HEK293 (cell line): ENCODE data around the gene PTPRN2.

ENCODE experiments used
- CTCF ChIA-PET: fragments of 350-600 bp; formaldehyde crosslinking; extraction: SDS; loops from one replicate; lab custom pipeline; 2021; ENCODE audit warnings: antibody characterized with exemption; lab: Yijun Ruan, JAX
- POLR2A ChIA-PET: fragments of 300-600 bp; formaldehyde crosslinking; extraction: SDS; loops from one replicate; lab custom pipeline; 2020; ENCODE audit warnings: antibody characterized with exemption, inconsistent platforms; lab: Yijun Ruan, JAX
- H3K27ac ChIP-seq: fragments of 200-500 bp; sonication (Bioruptor generic); 2 replicates; pipeline ENCODE4 v1.5.1; 2014; ENCODE audit warnings: low read depth, low read length, control low read depth, inconsistent platforms; ENCODE audit errors: extremely low read depth
- H3K36me3 ChIP-seq, 2 experiments: fragments of 200-500 bp in 1 of 2; sonication (Bioruptor generic) in 1 of 2; 1 replicate in 1 of 2; 2 replicates in 1 of 2; pipeline ENCODE4 v1.5.1; 2014 to 2017; ENCODE audit warnings: inconsistent platforms in 2 of 2, low read length in 2 of 2; ENCODE audit not compliant: control insufficient read depth in 2 of 2, insufficient read depth in 1 of 2
- H3K4me1 ChIP-seq: fragments of 200-500 bp; sonication (Bioruptor generic); 2 replicates; pipeline ENCODE4 v1.5.1; 2014; ENCODE audit warnings: mild to moderate bottlenecking, low read length, inconsistent platforms; ENCODE audit not compliant: control insufficient read depth, insufficient read depth
- H3K4me3 ChIP-seq: 2 replicates; pipeline ENCODE4 v1.5.1; 2011; ENCODE audit warnings: low read depth, mild to moderate bottlenecking, control low read depth, low read length, moderate library complexity
- H3K9me3 ChIP-seq: fragments of 200-500 bp; sonication (Bioruptor generic); 2 replicates; pipeline ENCODE4 v1.5.1; 2014; ENCODE audit warnings: low read depth, low read length, inconsistent platforms; ENCODE audit not compliant: control insufficient read depth, insufficient read depth
- EGR2 ChIP-seq: fragments of 450-650 bp; formaldehyde crosslinking; IDR thresholded peaks from 2 replicates; pipeline ENCODE4 v1.5.1; 2016; ENCODE audit warnings: low read depth, missing biosample characterization, missing genetic modification characterization
- HOXC10 ChIP-seq: sonication (generic); formaldehyde crosslinking; IDR thresholded peaks from 2 replicates; pipeline ENCODE4 v1.8.1; 2023; ENCODE audit warnings: mild to moderate bottlenecking, missing genetic modification reagents
- KLF7 ChIP-seq: fragments of 450-650 bp; formaldehyde crosslinking; IDR thresholded peaks from 2 replicates; pipeline ENCODE4 v1.5.1; 2016; ENCODE audit warnings: missing biosample characterization, missing genetic modification characterization, borderline replicate concordance
- KLF9 ChIP-seq: fragments of 450-650 bp; formaldehyde crosslinking; IDR thresholded peaks from 2 replicates; pipeline ENCODE4 v1.5.1; 2016; ENCODE audit warnings: missing biosample characterization, missing genetic modification characterization, low read depth
- SETDB1 ChIP-seq: IDR thresholded peaks from one replicate; pipeline ENCODE4 v1.6.1; 2017; ENCODE audit warnings: mild to moderate bottlenecking, low read length, moderate library complexity, mixed read lengths; ENCODE audit not compliant: insufficient read length
- ZBTB17 ChIP-seq: fragments of 450-650 bp; formaldehyde crosslinking; IDR thresholded peaks from 2 replicates; pipeline ENCODE4 v1.5.1; 2016; ENCODE audit warnings: missing biosample characterization, missing genetic modification characterization
- ZBTB20 ChIP-seq: fragments of 450-650 bp; formaldehyde crosslinking; IDR thresholded peaks from 2 replicates; pipeline ENCODE4 v1.5.1; 2016; ENCODE audit warnings: missing biosample characterization, missing genetic modification characterization
- ZBTB48 ChIP-seq: fragments of 450-650 bp; formaldehyde crosslinking; IDR thresholded peaks from 2 replicates; pipeline ENCODE4 v1.5.1; 2016; ENCODE audit warnings: missing biosample characterization, missing genetic modification characterization
- ZEB2 ChIP-seq: fragments of 450-650 bp; formaldehyde crosslinking; IDR thresholded peaks from 2 replicates; pipeline ENCODE4 v1.5.1; 2016; ENCODE audit warnings: missing biosample characterization, missing genetic modification characterization
- ZFP37 ChIP-seq: fragments of 450-650 bp; formaldehyde crosslinking; IDR thresholded peaks from 2 replicates; pipeline ENCODE4 v1.5.1; 2016; ENCODE audit warnings: missing biosample characterization, missing genetic modification characterization
- ZNF112 ChIP-seq: fragments of 450-650 bp; formaldehyde crosslinking; IDR thresholded peaks from 2 replicates; pipeline ENCODE4 v1.5.0; 2017; ENCODE audit warnings: missing biosample characterization, missing genetic modification characterization
- ZNF114 ChIP-seq: fragments of 450-650 bp; formaldehyde crosslinking; IDR thresholded peaks from 2 replicates; pipeline ENCODE4 v1.5.0; 2017; ENCODE audit warnings: missing biosample characterization, missing genetic modification characterization
- ZNF157 ChIP-seq: fragments of 450-650 bp; formaldehyde crosslinking; IDR thresholded peaks from 2 replicates; pipeline ENCODE4 v1.5.1; 2016; ENCODE audit warnings: missing biosample characterization, missing genetic modification characterization
- ZNF354C ChIP-seq: fragments of 450-650 bp; formaldehyde crosslinking; IDR thresholded peaks from 2 replicates; pipeline ENCODE4 v1.5.1; 2016; ENCODE audit warnings: missing biosample characterization, missing genetic modification characterization, low read depth, borderline replicate concordance
- ZNF391 ChIP-seq: fragments of 450-650 bp; formaldehyde crosslinking; IDR thresholded peaks from 2 replicates; pipeline ENCODE4 v1.5.1; 2016; ENCODE audit warnings: low read depth, missing biosample characterization, missing genetic modification characterization, borderline replicate concordance
- ZNF423 ChIP-seq: fragments of 450-650 bp; formaldehyde crosslinking; IDR thresholded peaks from 2 replicates; pipeline ENCODE4 v1.5.1; 2016; ENCODE audit warnings: missing biosample characterization, missing genetic modification characterization
- ZNF548 ChIP-seq: fragments of 450-650 bp; formaldehyde crosslinking; IDR thresholded peaks from 2 replicates; pipeline ENCODE4 v1.5.1; 2016; ENCODE audit warnings: missing biosample characterization, missing genetic modification characterization
- ZNF549 ChIP-seq: fragments of 450-650 bp; IDR thresholded peaks from 2 replicates; pipeline ENCODE4 v1.5.1; 2018; ENCODE audit warnings: missing biosample characterization, missing genetic modification characterization, mild to moderate bottlenecking, inconsistent platforms, moderate library complexity
- ZNF555 ChIP-seq: fragments of 450-650 bp; formaldehyde crosslinking; conservative IDR thresholded peaks from 2 replicates; pipeline ENCODE4 v1.5.1; 2017; ENCODE audit warnings: missing biosample characterization, mild to moderate bottlenecking, missing genetic modification characterization, inconsistent platforms
- ZNF558 ChIP-seq: fragments of 450-650 bp; formaldehyde crosslinking; IDR thresholded peaks from 2 replicates; pipeline ENCODE4 v1.5.1; 2016; ENCODE audit warnings: missing biosample characterization, missing genetic modification characterization
- ZNF624 ChIP-seq: fragments of 450-650 bp; formaldehyde crosslinking; IDR thresholded peaks from 2 replicates; pipeline ENCODE4 v1.5.1; 2017; ENCODE audit warnings: missing biosample characterization, missing genetic modification characterization
- ZNF629 ChIP-seq: fragments of 450-650 bp; formaldehyde crosslinking; IDR thresholded peaks from 2 replicates; pipeline ENCODE4 v1.5.1; 2017; ENCODE audit warnings: missing biosample characterization, missing genetic modification characterization
- TF ChIP-seq, protein P1 (sequence below): fragments of 450-650 bp; formaldehyde crosslinking; IDR thresholded peaks from 2 replicates; pipeline ENCODE4 v1.5.1; 2017; ENCODE audit warnings: missing biosample characterization, missing genetic modification characterization
- TF ChIP-seq, protein P2 (sequence below): fragments of 450-650 bp; formaldehyde crosslinking; IDR thresholded peaks from 2 replicates; pipeline ENCODE4 v1.5.1; 2017; ENCODE audit warnings: missing biosample characterization, missing genetic modification characterization
- TF ChIP-seq, protein P3 (sequence below): fragments of 450-650 bp; formaldehyde crosslinking; IDR thresholded peaks from 2 replicates; pipeline ENCODE4 v1.5.1; 2016; ENCODE audit warnings: missing biosample characterization, missing genetic modification characterization
- TF ChIP-seq, protein P4 (sequence below): fragments of 450-650 bp; formaldehyde crosslinking; IDR thresholded peaks from 2 replicates; pipeline ENCODE4 v1.5.1; 2016; ENCODE audit warnings: missing biosample characterization, missing genetic modification characterization

PTPRN2 gene

DNA sequence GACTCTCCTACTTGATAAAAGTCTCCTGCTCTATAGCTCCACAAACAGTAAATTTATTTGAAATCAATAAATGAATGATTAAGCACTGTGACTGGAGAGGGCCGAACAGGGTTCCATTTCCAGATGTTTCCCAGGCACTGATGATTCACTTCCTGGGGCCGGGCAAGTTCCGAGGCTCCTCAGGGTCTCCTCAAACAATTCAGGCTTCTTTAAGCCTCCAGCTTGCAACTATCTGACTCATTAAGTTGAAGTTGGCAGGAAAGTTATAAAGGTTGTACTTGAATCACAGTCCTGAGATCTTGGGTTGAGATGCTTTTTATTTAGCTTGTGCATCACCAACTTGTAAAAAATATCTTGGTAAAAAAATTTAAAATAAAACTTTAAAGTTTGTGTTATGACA is 637.9 kb downstream of the PTPRN2 start:
- no peaks in the 10 kb centered on the region for H3K36me3 ChIP-seq
- TF ChIP-seq ZNF157 (tag by site-specific recombination) (no peak), ZFP37 (tag by site-specific recombination) (no peak), ZNF112 (tag by site-specific recombination) (no peak), ZNF624 (tag by site-specific recombination) (no peak), ZNF548 (tag by site-specific recombination) (no peak), KLF7 (no peak), ZNF354C (tag by site-specific recombination) (no peak), ZBTB48 (no peak)
- TF ChIP-seq, protein P1, sequence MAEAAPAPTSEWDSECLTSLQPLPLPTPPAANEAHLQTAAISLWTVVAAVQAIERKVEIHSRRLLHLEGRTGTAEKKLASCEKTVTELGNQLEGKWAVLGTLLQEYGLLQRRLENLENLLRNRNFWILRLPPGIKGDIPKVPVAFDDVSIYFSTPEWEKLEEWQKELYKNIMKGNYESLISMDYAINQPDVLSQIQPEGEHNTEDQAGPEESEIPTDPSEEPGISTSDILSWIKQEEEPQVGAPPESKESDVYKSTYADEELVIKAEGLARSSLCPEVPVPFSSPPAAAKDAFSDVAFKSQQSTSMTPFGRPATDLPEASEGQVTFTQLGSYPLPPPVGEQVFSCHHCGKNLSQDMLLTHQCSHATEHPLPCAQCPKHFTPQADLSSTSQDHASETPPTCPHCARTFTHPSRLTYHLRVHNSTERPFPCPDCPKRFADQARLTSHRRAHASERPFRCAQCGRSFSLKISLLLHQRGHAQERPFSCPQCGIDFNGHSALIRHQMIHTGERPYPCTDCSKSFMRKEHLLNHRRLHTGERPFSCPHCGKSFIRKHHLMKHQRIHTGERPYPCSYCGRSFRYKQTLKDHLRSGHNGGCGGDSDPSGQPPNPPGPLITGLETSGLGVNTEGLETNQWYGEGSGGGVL: no peak
- TF ChIP-seq, protein P2, sequence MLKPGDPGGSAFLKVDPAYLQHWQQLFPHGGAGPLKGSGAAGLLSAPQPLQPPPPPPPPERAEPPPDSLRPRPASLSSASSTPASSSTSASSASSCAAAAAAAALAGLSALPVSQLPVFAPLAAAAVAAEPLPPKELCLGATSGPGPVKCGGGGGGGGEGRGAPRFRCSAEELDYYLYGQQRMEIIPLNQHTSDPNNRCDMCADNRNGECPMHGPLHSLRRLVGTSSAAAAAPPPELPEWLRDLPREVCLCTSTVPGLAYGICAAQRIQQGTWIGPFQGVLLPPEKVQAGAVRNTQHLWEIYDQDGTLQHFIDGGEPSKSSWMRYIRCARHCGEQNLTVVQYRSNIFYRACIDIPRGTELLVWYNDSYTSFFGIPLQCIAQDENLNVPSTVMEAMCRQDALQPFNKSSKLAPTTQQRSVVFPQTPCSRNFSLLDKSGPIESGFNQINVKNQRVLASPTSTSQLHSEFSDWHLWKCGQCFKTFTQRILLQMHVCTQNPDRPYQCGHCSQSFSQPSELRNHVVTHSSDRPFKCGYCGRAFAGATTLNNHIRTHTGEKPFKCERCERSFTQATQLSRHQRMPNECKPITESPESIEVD: no peak
- H3K27ac ChIP-seq: no peak overlapping the region
- H3K9me3 ChIP-seq: no peaks in the 10 kb centered on the region
- ChIA-PET CTCF (interaction anchor here (1.3 kb wide), 1 partner anchor 10 kb away, joined by 3 read pairs; no protein-coding TSS in a partner anchor), POLR2A (no interaction called here)
- H3K4me3 ChIP-seq: no peak overlapping the region
- no peaks in the 10 kb centered on the region for H3K4me1 ChIP-seq

DNA sequence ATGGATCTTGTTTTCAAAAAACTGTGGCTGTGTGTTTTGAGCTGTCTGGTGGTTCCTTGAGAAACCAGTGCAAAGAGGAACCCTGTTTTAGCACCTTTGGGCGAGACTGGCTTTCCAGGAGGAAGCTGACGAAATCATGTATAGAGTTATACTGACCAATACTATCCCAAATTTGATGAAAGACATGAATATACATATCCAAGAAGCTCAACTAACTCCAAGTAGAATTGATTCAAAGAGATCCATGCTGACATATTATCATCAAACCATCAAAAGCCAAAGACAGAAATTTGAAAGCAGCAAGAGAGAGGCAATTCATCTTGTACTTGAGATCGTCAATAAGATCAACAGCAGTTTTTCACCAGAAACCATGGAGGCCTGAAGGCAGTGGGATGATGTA is 640.1 kb downstream of the PTPRN2 start:
- Histone ChIP-seq H3K27ac (no peak overlapping the region), H3K4me3 (no peak overlapping the region), H3K9me3 (no peaks in the 10 kb centered on the region), H3K36me3 (no peaks in the 10 kb centered on the region), H3K4me1 (no peaks in the 10 kb centered on the region)
- POLR2A ChIA-PET: no interaction called here
- CTCF ChIA-PET: no interaction called here
- TF ChIP-seq, protein P3, sequence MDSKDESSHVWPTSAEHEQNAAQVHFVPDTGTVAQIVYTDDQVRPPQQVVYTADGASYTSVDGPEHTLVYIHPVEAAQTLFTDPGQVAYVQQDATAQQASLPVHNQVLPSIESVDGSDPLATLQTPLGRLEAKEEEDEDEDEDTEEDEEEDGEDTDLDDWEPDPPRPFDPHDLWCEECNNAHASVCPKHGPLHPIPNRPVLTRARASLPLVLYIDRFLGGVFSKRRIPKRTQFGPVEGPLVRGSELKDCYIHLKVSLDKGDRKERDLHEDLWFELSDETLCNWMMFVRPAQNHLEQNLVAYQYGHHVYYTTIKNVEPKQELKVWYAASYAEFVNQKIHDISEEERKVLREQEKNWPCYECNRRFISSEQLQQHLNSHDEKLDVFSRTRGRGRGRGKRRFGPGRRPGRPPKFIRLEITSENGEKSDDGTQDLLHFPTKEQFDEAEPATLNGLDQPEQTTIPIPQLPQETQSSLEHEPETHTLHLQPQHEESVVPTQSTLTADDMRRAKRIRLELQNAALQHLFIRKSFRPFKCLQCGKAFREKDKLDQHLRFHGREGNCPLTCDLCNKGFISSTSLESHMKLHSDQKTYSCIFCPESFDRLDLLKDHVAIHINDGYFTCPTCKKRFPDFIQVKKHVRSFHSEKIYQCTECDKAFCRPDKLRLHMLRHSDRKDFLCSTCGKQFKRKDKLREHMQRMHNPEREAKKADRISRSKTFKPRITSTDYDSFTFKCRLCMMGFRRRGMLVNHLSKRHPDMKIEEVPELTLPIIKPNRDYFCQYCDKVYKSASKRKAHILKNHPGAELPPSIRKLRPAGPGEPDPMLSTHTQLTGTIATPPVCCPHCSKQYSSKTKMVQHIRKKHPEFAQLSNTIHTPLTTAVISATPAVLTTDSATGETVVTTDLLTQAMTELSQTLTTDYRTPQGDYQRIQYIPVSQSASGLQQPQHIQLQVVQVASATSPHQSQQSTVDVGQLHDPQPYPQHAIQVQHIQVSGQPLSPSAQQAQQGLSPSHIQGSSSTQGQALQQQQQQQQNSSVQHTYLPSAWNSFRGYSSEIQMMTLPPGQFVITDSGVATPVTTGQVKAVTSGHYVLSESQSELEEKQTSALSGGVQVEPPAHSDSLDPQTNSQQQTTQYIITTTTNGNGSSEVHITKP: no peak
- TF ChIP-seq ZNF558 (tag by site-specific recombination) (peak; percentile 97), SETDB1 (peak; percentile 72)

DNA sequence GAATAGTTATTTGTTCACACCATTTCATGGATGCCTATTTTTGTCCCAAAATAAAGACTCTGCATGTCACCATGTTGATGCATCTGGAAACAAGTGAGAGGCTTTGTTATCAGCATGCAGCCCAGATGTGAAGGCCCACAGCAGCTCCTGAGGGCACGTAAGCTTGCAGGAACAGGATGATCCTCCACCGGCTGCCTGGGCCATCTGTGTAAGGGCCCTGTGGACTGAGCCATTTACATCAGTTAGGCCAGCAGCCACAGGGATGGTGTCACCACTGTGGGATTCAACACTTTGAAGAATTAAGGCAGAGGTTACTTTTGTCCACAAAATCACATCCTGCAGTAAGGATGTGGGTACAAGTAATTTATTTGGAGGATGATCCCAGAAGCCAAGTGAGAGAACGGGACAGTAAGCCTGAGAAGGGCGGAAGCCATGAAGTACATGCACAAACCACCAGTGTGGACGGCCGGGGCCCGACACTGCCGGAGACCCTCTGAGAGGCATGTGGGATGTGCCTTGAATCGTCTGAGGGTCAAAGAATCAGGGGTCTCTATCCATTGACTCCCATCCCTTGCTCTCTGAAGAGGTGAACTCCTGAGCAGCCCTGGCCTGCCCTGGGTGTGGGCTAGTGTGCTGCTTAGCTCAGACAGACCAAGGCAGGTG is 641.1 kb downstream of the PTPRN2 start:
- POLR2A ChIA-PET: no interaction called here
- no peaks in the 10 kb centered on the region for H3K9me3 ChIP-seq
- TF ChIP-seq ZNF114 (no peak), ZNF391 (tag by site-specific recombination) (no peak), ZBTB17 (tag by site-specific recombination) (no peak), ZBTB20 (tag by site-specific recombination) (no peak), HOXC10 (CRISPR knock-in tag) (no peak), ZNF423 (tag by site-specific recombination) (no peak), ZEB2 (no peak), KLF9 (tag by site-specific recombination) (no peak), ZNF549 (tag by site-specific recombination) (no peak), EGR2 (tag by site-specific recombination) (no peak), ZNF555 (tag by site-specific recombination) (no peak), ZNF629 (no peak)
- TF ChIP-seq, protein P4, sequence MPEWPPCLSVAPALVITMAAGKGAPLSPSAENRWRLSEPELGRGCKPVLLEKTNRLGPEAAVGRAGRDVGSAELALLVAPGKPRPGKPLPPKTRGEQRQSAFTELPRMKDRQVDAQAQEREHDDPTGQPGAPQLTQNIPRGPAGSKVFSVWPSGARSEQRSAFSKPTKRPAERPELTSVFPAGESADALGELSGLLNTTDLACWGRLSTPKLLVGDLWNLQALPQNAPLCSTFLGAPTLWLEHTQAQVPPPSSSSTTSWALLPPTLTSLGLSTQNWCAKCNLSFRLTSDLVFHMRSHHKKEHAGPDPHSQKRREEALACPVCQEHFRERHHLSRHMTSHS (tag by site-specific recombination): no peak

More for the DNA sequence above, 641.1 kb downstream of the PTPRN2 start:
- CTCF ChIA-PET: no interaction called here
- no peak overlapping the region for H3K4me3 ChIP-seq
- no peak overlapping the region for H3K27ac ChIP-seq
- no peaks in the 10 kb centered on the region for H3K36me3 ChIP-seq
- H3K4me1 ChIP-seq: no peaks in the 10 kb centered on the region
